HG03342 (cell line): ENCODE results near the gene SRSF4.

Experiments used
- ATAC-seq: cut with Tn5 transposase; IDR thresholded peaks from one replicate; pipeline ENCODE4 v1.9.1; 2021; ENCODE audit warnings: mild to moderate bottlenecking, moderate library complexity; ENCODE audit not compliant: unreplicated experiment

Gene SRSF4

GRCh38 chr1:29201595-29202051 lies 19.9 kb upstream of the SRSF4 start:
- no peak for ATAC-seq

- ATAC-seq = no peak
Observed at GRCh38 chr1:29200906-29201594, 19.4 kb upstream of the SRSF4 start.

- no peak for ATAC-seq
Observed at GRCh38 chr1:29197993-29198392, 16.3 kb upstream of the SRSF4 start.

GRCh38 chr1:29197590-29197924 lies 15.9 kb upstream of the SRSF4 start:
- no peak for ATAC-seq

GRCh38 chr1:29196863-29197589 lies 15.3 kb upstream of the SRSF4 start:
- no peak for ATAC-seq

GRCh38 chr1:29195881-29196291 lies 14.2 kb upstream of the SRSF4 start:
- ATAC-seq = no peak

- ATAC-seq = no peak
Observed at GRCh38 chr1:29193879-29194455, 12.3 kb upstream of the SRSF4 start.

GRCh38 chr1:29190718-29191117 lies 9.0 kb upstream of the SRSF4 start:
- ATAC-seq = no peak

- ATAC-seq = no peak
Observed at GRCh38 chr1:29186707-29187106, 5.0 kb upstream of the SRSF4 start.

GRCh38 chr1:29186252-29186651 lies 4.6 kb upstream of the SRSF4 start:
- ATAC-seq = no peak

GRCh38 chr1:29183287-29183686 lies 1.6 kb upstream of the SRSF4 start:
- no peak for ATAC-seq

- peak; percentile 5 for ATAC-seq
Observed at GRCh38 chr1:29180497-29181412, 945 bp downstream of the SRSF4 start.

- ATAC-seq = no peak
Observed at GRCh38 chr1:29179641-29180184, 2.0 kb downstream of the SRSF4 start.

GRCh38 chr1:29177022-29177705 lies 4.5 kb downstream of the SRSF4 start:
- ATAC-seq = no peak

GRCh38 chr1:29176576-29176975 lies 5.1 kb downstream of the SRSF4 start:
- no peak for ATAC-seq

GRCh38 chr1:29172415-29172939 lies 9.2 kb downstream of the SRSF4 start:
- ATAC-seq = no peak

GRCh38 chr1:29171521-29171920 lies 10.2 kb downstream of the SRSF4 start:
- ATAC-seq = no peak

GRCh38 chr1:29171089-29171488 lies 10.6 kb downstream of the SRSF4 start:
- no peak for ATAC-seq

- ATAC-seq = no peak
Observed at GRCh38 chr1:29169976-29170375, 11.7 kb downstream of the SRSF4 start.

GRCh38 chr1:29167904-29168303 lies 13.8 kb downstream of the SRSF4 start:
- ATAC-seq = no peak
